Keratinocyte (primary cell): ENCODE measurements around the gene ADGRA3.

Experiments used
- CTCF ChIP-seq, 3 experiments: IDR thresholded peaks in 1 of 3; conservative IDR thresholded peaks in 1 of 3; optimal IDR thresholded peaks in 1 of 3; 2 replicates in 2 of 3; 3 replicates in 1 of 3; pipeline versions ENCODE3 to v1.5.1; 2011; ENCODE audit warnings: low read length in 3 of 3, mild to moderate bottlenecking in 3 of 3, moderate library complexity in 2 of 3, control low read depth in 1 of 3, inconsistent platforms in 1 of 3; ENCODE audit not compliant: insufficient read depth in 2 of 3; ENCODE audit errors: extremely low read depth in 1 of 3
- EZH2 ChIP-seq: IDR thresholded peaks from one replicate; pipeline ENCODE4 v1.6.1; 2012; ENCODE audit warnings: inconsistent platforms, mild to moderate bottlenecking, low read length, moderate library complexity

GRCh38 chr4:22389240-22389870 is 126.5 kb downstream of the ADGRA3 start:
- no peak for TF ChIP-seq EZH2
- peak; percentile 66 to 77 (median 76) for TF ChIP-seq CTCF (optimal IDR thresholded peaks at IDR 0.05 in 1 of 3, IDR thresholded peaks at IDR 0.05 in 1 of 3, conservative IDR thresholded peaks at IDR 0.05 in 1 of 3; ENCODE audit: extremely low read depth in 1 of 3, insufficient read depth in 2 of 3, low read length in 3 of 3)
